ENCODE results near the gene TBC1D2.

Gene TBC1D2

GRCh38 chr9:98232926-98233325, 22.5 kb downstream of the TBC1D2 start:
- TF ChIP-seq REPIN1 (tag by site-specific recombination; IDR thresholded peaks at IDR 0.05; ENCODE audit: low read depth) (no peak), ZFP37 (tag by site-specific recombination; IDR thresholded peaks at IDR 0.05) (no peak), ZNF37A (tag by site-specific recombination; IDR thresholded peaks at IDR 0.05) (no peak), PRDM10 (tag by site-specific recombination; IDR thresholded peaks at IDR 0.05) (no peak), ZNF501 (tag by site-specific recombination; IDR thresholded peaks at IDR 0.05) (no peak), ZNF658 (tag by site-specific recombination; IDR thresholded peaks at IDR 0.05) (no peak), PATZ1 (tag by site-specific recombination; IDR thresholded peaks at IDR 0.05) (no peak), KLF16 (tag by site-specific recombination; IDR thresholded peaks at IDR 0.05) (no peak), ZNF518A (tag by site-specific recombination; conservative IDR thresholded peaks at IDR 0.05; ENCODE audit: low read depth) (no peak), ZNF521 (tag by site-specific recombination; IDR thresholded peaks at IDR 0.05) (no peak)
- ChIA-PET CTCF (interaction anchor here (0.7 to 2.1 kb wide), 4 partner anchors 9 to 142 kb away, joined by 3 to 11 read pairs (median 6); no protein-coding TSS in a partner anchor), POLR2A (no interaction called here)
- Histone ChIP-seq H3K36me3 (ENCODE audit: control insufficient read depth in 2 of 2, insufficient read depth in 1 of 2, low read length in 2 of 2) (peaks cover 0 to 7% of the 10 kb centered on the region in 2 experiments; a peak in 1 of 3 replicates), H3K9me3 (ENCODE audit: control insufficient read depth, insufficient read depth, low read depth, low read length) (no peaks in the 10 kb centered on the region), H3K27ac (ENCODE audit: extremely low read depth, low read depth, low read length) (no peak overlapping the region), H3K4me3 (ENCODE audit: low read depth, low read length) (no peak overlapping the region), H3K4me1 (ENCODE audit: control insufficient read depth, insufficient read depth, low read length) (no peaks in the 10 kb centered on the region)

- H3K27ac ChIP-seq (ENCODE audit: extremely low read depth, low read depth, low read length): no peak overlapping the region
- CTCF ChIA-PET: interaction anchor here (2.1 kb wide), 1 partner anchor 10 kb away, joined by 11 read pairs; no protein-coding TSS in a partner anchor
- TF ChIP-seq, protein P1, sequence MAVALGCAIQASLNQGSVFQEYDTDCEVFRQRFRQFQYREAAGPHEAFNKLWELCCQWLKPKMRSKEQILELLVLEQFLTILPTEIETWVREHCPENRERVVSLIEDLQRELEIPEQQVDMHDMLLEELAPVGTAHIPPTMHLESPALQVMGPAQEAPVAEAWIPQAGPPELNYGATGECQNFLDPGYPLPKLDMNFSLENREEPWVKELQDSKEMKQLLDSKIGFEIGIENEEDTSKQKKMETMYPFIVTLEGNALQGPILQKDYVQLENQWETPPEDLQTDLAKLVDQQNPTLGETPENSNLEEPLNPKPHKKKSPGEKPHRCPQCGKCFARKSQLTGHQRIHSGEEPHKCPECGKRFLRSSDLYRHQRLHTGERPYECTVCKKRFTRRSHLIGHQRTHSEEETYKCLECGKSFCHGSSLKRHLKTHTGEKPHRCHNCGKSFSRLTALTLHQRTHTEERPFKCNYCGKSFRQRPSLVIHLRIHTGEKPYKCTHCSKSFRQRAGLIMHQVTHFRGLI (tag by site-specific recombination; IDR thresholded peaks at IDR 0.05): no peak
- TF ChIP-seq, protein P2, sequence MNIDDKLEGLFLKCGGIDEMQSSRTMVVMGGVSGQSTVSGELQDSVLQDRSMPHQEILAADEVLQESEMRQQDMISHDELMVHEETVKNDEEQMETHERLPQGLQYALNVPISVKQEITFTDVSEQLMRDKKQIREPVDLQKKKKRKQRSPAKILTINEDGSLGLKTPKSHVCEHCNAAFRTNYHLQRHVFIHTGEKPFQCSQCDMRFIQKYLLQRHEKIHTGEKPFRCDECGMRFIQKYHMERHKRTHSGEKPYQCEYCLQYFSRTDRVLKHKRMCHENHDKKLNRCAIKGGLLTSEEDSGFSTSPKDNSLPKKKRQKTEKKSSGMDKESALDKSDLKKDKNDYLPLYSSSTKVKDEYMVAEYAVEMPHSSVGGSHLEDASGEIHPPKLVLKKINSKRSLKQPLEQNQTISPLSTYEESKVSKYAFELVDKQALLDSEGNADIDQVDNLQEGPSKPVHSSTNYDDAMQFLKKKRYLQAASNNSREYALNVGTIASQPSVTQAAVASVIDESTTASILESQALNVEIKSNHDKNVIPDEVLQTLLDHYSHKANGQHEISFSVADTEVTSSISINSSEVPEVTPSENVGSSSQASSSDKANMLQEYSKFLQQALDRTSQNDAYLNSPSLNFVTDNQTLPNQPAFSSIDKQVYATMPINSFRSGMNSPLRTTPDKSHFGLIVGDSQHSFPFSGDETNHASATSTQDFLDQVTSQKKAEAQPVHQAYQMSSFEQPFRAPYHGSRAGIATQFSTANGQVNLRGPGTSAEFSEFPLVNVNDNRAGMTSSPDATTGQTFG (tag by site-specific recombination; IDR thresholded peaks at IDR 0.05; ENCODE audit: borderline replicate concordance): no peak
- TF ChIP-seq ZNF10 (tag by site-specific recombination; IDR thresholded peaks at IDR 0.05) (no peak), SALL2 (tag by site-specific recombination; IDR thresholded peaks at IDR 0.05; ENCODE audit: borderline replicate concordance) (no peak), SP2 (tag by site-specific recombination; IDR thresholded peaks at IDR 0.05) (no peak), ZNF223 (tag by site-specific recombination; IDR thresholded peaks at IDR 0.05) (no peak), MYNN (tag by site-specific recombination; IDR thresholded peaks at IDR 0.05; ENCODE audit: borderline replicate concordance) (no peak), ZIC2 (tag by site-specific recombination; IDR thresholded peaks at IDR 0.05) (peak; percentile 32; the same call in 1 of the 2 replicates), OSR2 (tag by site-specific recombination; IDR thresholded peaks at IDR 0.05) (no peak)
Observed at GRCh38 chr9:98231770-98232478, 23.5 kb downstream of the TBC1D2 start.

More at GRCh38 chr9:98231770-98232478, 23.5 kb downstream of the TBC1D2 start:
- Histone ChIP-seq H3K36me3 (ENCODE audit: control insufficient read depth in 2 of 2, insufficient read depth in 1 of 2, low read length in 2 of 2) (peaks cover 0 to 7% of the 10 kb centered on the region in 2 experiments; a peak in 1 of 3 replicates), H3K4me3 (ENCODE audit: low read depth, low read length) (no peak overlapping the region), H3K4me1 (ENCODE audit: control insufficient read depth, insufficient read depth, low read length) (no peaks in the 10 kb centered on the region), H3K9me3 (ENCODE audit: control insufficient read depth, insufficient read depth, low read depth, low read length) (no peaks in the 10 kb centered on the region)
- POLR2A ChIA-PET: interaction anchor here (0.6 kb wide), 2 partner anchors 17 to 23 kb away, joined by 3 read pairs; partner anchors contain the start of gene TBC1D2
